ENCODE data around the gene NOL4L. TPM values are rescaled to one million over a fixed set of nuclear protein-coding genes. Genes with fewer than 3 reads are reported as not detected.
"Not testable (repeated sequence)": the region's sequence is repeated elsewhere in the genome, so short reads cannot be mapped to it uniquely, and the experiment has no call there.

NOL4L gene
- total RNA-seq, 1 experiment from 2014 or later: 41.8 TPM

GRCh38 chr20:32433311-32434021 is 151.7 kb downstream of the NOL4L start:
- DNase-seq (ENCODE audit: low spot score): no peak

GRCh38 chr20:32432277-32432676 is 152.9 kb downstream of the NOL4L start:
- DNase-seq (ENCODE audit: low spot score): no peak

GRCh38 chr20:32431457-32431856 is 153.7 kb downstream of the NOL4L start:
- DNase-seq (ENCODE audit: low spot score): no peak

- no peak for DNase-seq (ENCODE audit: low spot score)
Measured at GRCh38 chr20:32429745-32430360, 155.3 kb downstream of the NOL4L start.

- DNase-seq (ENCODE audit: low spot score): no peak
Measured at GRCh38 chr20:32429343-32429742, 155.8 kb downstream of the NOL4L start.

GRCh38 chr20:32427996-32428395 is 157.1 kb downstream of the NOL4L start:
- no peak for DNase-seq (ENCODE audit: low spot score)

GRCh38 chr20:32421290-32421689 is 163.8 kb downstream of the NOL4L start:
- no peak for DNase-seq (ENCODE audit: low spot score)

- DNase-seq (ENCODE audit: low spot score): no peak
Measured at GRCh38 chr20:32418376-32418775, 166.8 kb downstream of the NOL4L start.

- no peak for DNase-seq (ENCODE audit: low spot score)
Measured at GRCh38 chr20:32416206-32416605, 168.9 kb downstream of the NOL4L start.

GRCh38 chr20:32415494-32415893 is 169.6 kb downstream of the NOL4L start:
- no peak for DNase-seq (ENCODE audit: low spot score)

GRCh38 chr20:32411955-32412706 is 173.0 kb downstream of the NOL4L start:
- no peak for DNase-seq (ENCODE audit: low spot score)

- DNase-seq (ENCODE audit: low spot score): not testable (repeated sequence)
Measured at GRCh38 chr20:32407131-32407750, 177.9 kb downstream of the NOL4L start.

- no peak for DNase-seq (ENCODE audit: low spot score)
Measured at GRCh38 chr20:32406701-32407100, 178.4 kb downstream of the NOL4L start.

GRCh38 chr20:32404017-32404416 is 181.1 kb downstream of the NOL4L start:
- DNase-seq (ENCODE audit: low spot score): no peak

GRCh38 chr20:32400476-32400875 is 184.7 kb downstream of the NOL4L start:
- no peak for DNase-seq (ENCODE audit: low spot score)

GRCh38 chr20:32397567-32398084 is 187.5 kb downstream of the NOL4L start:
- no peak for DNase-seq (ENCODE audit: low spot score)

GRCh38 chr20:32396646-32397160 is 188.4 kb downstream of the NOL4L start:
- DNase-seq (ENCODE audit: low spot score): no peak

- DNase-seq (ENCODE audit: low spot score): no peak
Measured at GRCh38 chr20:32395066-32395465, 190.1 kb downstream of the NOL4L start.
